HG03442 (cell line): Measurements from ENCODE around the gene KCNJ1.
A peak's percentile ranks its signal among the peaks of the same experiment; 100 is the strongest.

ENCODE experiments used
- ATAC-seq: cut with Tn5 transposase; IDR thresholded peaks from one replicate; pipeline ENCODE4 v1.9.1; 2021; ENCODE audit warnings: mild to moderate bottlenecking, moderate library complexity; ENCODE audit not compliant: unreplicated experiment

Gene KCNJ1

DNA sequence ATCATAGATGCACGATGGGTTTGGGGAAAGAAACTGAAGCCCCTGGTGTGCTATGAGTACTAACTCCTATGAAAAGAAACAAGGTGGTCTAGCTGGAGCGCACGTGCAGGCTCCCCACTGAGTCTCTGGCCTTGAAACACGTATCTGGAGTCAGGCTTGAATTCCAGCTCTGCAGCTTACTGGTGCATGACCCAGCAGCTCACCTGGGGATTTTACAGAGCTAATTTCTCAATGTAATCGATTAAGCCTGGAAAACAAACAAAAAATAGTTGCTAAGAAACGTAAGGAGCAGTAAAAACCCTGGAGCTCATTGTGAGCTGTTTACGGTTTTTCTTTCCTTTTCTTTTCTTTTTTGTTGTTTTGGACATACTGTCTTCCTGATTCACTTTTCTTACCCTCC lies 12.3 kb downstream of the KCNJ1 start:
- no peak for ATAC-seq

DNA sequence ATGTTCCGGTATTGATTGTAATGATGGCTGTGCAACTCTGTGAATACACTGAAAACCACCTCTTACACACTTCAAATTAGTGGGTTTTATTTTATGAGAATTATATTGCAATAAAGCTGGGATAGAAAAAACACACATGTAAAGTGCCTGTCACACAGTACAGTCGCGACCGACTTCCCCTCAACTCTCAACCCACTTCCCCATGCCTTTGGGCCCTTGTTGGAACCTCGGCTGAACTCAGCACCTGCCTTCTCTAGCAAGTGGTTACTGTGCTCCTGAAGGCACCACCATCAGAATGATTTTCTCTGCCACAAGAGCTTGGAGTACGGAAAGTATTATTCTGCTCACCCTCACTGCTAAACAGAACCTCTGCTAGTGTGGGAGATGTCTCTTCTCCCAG lies 13.5 kb downstream of the KCNJ1 start:
- ATAC-seq, result no peak

DNA sequence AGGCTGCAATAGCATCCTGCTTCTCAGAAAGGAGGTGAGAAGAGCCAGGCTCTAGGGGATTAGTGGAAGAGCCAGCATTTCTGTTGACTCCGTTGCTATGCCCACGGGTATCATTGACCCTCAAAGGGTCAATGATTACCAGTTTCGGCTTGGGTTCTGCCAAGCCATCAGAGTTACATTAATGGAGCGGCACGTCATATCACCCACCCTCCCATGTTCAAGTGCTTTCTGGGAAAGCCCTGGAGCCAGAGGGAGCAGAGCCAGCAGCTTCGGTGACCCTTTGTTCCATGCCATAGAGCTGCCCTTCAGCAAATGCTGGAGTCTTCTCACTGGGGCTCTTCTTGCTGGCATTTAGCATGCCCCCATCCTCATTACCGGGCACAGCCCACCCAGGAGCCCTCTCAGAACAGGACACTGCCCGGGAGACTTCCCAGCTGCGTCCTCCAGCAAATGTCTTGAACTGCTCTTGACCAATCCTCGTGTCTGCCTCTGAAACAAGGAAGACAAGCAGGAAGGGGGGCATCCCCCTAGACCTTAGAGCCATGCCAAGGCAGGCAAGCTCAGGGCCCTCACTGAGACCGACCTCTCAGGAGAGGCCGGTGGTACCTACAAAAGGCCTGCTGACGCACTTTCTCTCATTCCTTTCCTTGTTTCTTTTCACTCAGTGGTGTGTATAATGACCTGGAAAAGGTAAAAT lies 14.6 kb downstream of the KCNJ1 start:
- ATAC-seq, result no peak

DNA sequence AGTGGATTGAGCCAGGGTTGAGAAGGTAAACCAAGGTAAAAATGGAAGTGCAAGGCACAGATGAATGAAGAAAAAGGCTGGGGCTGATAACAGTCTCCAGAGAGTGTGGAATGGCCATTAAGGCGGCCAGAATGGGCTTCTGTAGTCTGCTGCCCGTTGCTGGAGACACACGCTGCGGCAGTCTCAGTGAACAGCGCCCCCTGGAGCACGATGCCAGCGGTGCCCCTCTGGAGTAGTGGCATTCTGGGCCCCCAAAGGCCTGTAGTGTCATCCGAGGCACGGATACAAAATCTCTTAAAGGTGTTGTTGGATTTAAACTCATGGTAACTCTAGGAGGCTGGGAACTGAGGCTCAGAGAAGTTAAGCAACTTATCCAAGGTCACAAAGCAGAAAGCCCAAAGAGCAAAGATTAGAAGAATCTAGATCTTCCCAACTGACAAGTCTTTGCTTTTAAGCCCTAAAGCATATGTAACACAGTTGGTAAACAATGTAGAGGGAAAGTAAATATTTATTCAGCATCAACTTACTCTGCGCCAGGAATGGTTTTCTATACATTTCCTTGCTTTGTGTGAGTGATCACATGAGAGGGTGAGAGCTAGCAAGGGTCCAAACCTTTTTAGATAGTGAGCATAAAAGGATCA lies 18.2 kb downstream of the KCNJ1 start:
- peak; percentile 89 for ATAC-seq

DNA sequence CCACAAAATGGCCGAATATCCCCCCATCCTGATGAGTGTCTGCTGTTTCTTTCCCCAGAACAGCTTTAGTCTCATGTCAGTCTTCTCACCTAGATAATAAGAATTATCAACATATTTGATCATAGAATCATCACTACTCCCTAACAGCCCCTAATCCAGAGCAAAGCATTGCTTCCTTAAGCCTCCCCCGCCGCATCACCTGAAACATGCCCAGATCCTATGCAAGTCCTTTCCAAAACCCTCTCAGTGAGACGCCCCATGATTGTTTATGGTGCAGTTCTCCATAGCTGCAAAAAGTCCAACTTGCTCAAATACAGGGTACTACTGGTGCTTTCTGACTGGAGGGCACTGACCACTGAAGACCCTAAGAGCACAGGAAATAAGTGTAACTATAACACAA lies 20.1 kb downstream of the KCNJ1 start:
- ATAC-seq, result no peak

DNA sequence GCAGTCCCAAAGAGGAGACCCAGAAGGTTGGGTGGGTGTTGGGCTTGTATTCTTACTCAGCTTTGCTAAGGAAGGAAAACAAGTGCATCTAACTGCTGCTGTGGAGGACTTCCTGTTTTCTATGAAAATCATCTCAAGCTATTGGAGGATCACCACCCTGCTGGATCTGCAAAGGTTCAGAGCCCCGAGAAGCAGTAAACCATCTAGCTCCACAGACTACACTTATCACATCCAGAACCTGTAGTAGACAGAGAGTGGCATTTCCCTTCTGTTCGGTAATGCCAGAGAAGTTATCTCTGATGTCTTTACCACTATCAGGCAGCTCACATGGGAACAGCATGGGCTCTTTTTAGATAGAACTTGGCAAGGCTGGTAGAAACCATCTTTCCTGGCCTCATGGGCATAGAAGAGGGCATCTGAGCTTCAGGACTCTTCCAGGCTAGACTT lies 21.7 kb downstream of the KCNJ1 start:
- no peak for ATAC-seq

DNA sequence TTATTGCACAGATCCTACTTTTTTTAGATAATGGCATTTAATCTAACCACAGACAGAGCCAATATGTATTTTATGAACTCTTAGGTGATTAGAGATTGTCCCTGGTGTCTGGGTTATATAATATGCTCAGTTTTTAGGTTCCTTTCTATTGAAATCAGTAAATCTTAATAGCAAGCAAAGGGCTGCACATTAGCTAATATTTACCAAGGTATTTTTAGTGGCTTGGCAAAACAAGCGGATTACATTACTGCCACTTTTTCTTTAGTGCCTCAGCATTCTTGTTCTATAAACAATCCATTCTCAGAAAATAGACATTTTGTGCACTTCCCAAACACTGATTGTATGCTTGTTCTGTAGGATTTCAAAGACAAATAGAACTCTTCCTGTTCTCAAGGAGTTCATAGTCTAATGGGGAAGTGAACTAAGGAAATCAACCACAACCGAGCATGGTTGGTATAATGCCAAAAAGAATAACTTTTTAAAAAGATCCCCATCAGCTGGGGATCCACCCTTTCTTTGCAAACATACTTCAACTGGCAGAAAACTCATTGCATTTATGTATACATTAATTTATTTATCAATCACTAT lies 23.8 kb downstream of the KCNJ1 start:
- ATAC-seq, result no peak

DNA sequence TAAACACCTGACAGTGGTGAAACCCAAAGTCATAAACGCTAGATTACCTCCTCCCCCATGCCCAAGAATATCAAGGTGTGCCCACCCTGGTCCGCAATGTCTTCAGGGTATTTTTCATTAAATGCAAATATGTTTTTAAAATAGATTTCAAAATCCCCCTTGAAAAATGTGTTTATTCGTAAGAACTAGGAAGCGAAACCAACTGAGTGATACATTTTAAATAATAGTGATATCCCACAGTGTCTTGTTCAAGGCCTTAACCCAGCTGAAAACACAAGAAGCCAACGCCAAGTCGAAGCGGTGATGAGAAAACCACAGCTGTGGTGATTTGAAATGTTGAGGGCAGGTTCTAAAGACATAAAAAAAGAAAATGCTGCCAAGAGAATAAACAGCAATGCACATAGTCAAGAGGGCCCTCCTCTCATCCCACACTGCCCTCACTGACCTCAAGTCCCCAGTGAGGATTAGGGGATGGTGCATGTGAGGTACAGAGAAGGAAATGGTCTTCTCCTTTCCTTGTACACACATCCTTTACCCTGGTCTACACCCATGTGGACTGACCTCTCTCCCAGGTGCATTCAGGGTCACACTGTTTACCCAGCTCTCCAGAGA lies 25.5 kb downstream of the KCNJ1 start:
- ATAC-seq, result peak; percentile 59

DNA sequence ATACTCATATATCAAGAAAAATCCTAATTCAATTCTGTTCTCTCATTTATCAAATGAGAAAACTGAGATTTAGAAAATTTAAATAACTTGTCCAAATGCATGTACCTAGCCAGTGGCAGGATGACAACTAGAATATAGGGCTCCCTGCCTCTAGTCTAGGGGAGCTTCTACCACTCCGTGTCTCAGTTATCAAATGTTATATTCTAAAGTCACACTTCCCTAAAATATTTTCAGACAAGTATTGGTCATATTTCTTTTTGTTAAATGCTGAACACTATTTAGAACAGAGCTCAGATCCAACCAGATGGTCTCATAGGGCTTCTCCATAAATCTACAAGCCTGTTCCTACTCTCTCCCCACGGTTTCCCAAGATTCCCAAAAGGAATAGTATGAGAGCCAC lies 26.3 kb downstream of the KCNJ1 start:
- peak; percentile 34 for ATAC-seq

DNA sequence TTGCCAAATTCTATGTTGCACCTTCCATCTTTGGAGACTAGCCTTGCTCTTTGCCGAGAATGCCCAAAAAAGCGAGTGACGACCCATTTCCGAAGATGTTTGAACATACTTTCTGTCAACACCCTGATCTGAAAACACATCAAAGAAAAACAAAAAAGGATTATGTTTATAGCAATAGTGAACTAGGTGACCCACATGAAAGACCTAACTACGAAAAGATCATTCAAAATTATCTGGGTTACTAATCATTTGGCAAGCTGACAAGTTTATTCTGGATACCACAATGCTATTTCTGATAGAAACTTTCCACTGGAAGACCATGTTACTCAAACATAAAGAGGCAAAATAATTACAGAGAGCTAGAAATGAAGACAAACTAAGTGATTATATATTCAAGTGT lies 27.0 kb downstream of the KCNJ1 start:
- no peak for ATAC-seq

DNA sequence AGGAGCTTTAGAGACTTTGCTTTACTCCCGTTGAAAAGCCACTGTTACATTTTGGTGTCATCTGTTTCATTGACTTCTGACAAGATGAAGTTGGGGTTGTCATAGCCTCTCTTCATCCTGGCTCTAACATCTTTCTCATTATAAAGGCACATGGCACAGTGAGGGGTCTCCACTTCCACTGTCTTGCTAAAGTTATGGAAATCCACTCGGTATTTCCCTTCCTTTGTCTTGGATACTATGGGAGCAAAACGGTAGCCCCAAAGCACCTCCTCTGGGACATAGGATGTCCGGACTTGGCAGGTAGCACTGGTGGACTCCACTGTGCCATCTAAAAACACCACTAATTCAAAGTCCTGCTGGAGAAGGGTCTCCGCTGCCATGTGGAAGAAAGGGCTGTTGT lies 28.0 kb downstream of the KCNJ1 start:
- ATAC-seq, result no peak

DNA sequence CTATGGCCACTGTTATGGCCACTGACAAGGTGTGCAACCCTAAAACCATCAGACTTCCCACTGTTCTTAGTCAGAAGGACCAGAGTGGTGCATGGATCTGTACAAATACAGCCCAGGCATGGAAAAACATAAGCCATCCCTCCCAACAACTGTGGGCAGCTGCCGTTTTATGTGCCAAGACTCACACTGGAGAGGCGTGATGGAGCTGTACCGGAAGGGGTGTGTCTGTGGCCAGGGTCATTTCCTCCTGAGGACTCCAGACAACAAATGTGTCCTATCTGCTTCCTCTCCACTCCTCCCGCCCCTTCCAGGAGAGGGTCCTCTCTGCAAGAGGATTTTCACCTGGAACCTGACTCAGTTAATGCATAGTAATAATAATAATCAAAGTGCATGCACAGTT lies 29.5 kb downstream of the KCNJ1 start:
- ATAC-seq, result no peak

DNA sequence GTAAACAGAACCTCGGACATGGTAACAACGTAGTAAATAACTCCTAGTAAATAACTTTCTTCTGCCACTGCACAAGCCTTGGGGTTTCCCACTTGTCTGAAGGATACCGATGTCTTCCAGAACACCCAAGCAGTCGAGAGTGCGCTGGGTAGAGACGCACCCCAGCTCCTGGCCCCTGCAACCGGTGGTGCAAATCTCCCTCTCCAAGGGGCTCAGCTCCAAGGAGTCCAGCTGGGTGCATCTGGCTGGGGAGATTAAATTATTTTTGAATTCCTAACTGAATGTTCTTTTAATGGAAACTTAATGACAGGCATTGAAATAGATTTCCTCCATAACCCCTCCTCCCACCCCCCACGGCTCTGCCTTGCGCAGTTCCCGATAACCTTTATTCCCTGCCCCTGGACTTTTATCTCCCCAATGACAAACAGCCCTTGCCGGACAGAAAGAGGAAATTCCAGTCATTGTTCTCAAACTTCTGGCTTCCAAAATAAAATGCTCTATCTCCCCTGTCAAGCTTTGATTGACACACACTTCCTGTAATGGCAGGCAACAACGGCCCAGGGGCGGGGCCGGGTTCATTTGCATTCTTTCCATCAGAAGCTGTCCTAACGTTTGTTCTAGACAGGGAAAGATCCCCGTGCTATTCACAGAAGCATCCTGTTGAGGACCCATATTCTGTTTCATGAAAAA lies 31.2 kb downstream of the KCNJ1 start:
- ATAC-seq, result no peak

DNA sequence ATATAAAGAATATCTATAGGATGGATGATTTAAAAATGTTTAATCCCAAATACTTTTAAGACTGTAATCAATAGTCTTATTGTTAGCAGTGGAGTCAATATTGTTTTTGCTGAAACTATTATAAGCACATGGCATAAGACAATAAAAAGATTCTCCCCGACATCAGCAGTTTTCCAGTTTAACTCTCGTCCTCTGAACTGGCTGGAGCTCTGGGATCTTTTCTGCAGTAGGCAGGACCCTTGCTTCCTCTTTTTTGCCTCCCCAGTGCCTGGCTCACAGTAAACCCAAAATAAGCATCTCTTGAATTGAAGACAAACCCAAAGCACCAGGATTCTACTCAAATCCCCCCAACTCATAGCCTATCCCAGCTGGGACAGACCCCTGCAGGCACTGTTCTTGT lies 32.9 kb downstream of the KCNJ1 start:
- ATAC-seq, result no peak

DNA sequence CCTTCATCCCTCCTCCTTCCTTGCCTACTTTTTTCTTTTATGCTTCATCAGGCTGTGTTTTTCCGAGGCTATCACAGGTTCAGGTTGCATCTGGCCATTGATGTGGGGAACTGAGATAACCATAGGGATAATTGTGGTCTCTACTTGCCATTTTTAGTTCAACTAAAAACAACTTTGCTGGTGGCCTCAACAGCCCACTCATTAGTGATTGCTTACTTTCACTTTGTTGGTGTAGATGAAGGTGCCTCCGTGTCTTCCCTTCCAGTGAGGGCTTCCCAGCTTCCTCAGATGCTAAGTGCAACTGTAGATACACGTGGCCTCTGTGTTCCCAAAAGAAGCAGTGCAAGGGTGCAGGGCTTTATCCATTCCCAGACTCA lies 35.0 kb downstream of the KCNJ1 start:
- peak; percentile 66 for ATAC-seq

DNA sequence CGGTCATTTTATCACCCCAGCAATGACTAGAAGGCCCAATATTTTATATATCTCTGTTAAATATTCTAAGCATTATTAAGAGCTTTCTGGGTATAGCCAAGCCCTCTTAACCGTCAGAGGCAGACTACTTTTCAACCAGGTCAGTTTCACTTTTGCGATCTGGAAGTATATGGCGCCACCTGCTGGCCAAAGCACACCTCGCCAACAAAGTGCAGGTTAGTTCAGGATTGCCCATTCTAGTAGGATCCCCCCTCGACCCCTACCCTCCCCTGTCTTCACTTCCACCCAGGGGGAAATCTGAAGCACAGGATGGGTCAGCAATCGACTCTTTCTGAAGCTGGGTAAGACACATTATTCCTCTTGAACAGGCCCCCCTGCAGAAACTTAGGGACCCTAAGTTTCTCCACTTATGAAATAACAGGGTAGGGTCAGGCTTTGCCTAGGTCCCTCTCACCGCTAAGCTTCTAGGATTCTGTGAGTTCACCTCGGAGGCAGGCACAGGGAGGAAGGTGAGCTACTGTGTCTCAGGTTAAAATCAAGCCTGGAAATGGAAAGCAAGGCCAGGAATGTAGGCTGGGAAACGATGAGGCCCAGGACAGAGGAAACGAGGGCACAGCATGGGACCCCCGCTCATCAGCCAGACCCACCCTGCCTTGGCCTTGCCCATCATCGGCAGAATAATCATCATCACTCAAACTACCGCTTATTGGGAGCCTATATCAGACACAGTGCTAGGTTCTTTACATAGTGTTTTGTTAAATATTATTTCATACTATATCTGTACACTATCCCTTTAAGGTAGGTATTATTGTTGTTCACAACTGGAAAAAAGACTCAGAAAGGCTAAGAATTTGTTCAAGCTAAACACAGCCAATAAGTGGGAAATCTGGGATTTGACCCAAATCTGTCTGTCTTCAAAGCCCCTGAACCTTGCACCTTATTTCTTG lies 35.6 kb downstream of the KCNJ1 start:
- peak; percentile 62 for ATAC-seq

DNA sequence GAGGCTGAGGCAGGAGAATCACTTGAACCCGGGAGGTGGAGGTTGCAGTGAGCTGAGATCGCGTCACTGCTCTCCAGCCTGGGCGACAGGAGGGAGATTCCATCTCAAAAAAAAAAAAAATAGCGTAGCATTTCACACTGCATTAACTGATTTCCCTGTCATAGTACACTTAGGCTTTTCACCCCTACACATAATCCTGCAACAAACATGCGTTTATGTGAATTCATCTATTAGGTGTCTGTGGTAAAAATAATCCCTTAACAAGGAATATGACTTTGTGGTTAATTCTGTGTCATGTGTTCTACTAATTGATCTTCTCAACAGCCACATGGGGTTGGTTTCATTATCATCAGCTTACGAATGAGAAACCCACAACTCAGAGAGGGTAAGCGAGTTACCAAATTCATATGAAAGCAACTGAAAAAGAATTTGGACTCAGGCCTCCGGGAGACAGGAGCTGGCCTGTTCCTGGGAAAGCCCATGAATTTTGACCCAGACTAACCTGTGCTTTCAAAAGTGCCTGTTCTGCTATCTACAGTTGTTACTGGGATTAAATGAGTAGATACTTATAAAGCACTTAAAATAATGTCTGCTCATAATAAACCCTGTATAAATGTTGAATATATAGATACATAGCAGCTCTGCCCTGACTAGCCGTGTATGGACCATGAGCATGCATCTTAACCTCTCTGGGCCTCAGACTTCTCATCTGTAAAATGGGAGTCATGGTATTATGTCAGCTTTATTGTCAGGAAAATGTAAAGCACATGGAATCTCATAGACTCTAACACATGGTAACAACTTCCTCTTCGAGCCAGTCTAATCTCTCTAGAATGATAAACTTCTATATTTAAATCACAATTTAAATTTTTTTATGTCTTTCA lies 36.6 kb downstream of the KCNJ1 start:
- peak; percentile 14 for ATAC-seq

DNA sequence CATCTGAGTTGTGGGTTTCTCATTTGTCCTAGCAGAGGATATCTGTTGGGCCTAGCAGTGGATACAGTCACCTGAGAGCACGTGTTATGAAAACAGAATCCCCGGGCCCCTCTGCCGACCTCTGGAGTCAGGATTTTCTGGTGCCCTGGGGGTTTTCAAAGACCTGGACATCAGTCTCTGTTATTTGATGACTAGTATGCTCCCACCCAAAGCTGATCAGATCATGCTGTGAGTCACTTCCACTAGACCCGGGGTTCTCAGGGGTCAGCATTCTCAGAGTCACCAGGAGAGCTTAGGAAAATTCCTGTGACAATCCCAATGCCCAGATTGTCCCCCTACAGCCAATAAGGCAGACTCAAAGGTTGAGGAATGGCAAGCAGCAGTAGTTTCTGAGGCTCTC lies 38.7 kb downstream of the KCNJ1 start:
- no peak for ATAC-seq

DNA sequence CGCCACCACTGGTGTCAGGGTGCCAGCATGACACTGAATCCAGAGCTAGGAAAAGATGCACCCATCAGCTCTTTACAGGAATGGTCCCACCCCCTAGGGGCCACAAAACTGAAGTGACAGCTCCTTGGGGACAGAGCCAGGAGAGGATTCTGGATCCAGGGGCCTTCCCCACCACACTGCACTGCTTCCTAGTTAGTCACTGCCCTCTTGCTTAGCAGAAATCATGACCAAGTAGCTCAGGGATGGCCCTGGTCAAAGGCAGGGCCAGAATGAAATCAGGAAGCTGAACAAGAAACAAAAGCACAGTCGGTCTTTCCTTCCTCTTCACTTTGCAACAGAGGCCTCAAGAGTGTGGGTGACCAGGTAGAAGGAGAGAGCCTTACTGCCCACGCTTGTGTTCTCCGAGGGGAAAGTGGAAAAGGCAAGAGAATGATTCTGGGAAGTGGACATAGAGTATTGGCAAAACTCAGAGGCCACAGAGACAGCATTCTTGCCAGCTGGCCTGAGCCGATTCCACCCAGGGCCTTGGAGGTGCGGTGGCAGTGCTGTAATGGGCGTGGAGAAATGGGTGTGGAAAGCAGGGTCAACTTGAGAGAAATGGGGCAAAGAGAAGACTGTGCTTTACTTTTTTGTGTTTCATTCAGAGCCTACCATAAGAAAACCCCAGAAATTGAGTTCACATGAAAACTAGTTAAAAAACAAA lies 39.8 kb downstream of the KCNJ1 start:
- no peak for ATAC-seq
